ENCODE results near the gene RAB34. TPM values are rescaled to one million over a fixed set of nuclear protein-coding genes. Genes with fewer than 3 reads are reported as not detected.

RAB34 gene
- total and polyA plus RNA-seq, 7 donors = 7.8 to 21.0 (median 9.1) TPM

GRCh38 chr17:28669918-28670317, 47.8 kb downstream of the RAB34 start:
- ATAC-seq (no peak), DNase-seq (no peak)
- H3K27me3 ChIP-seq (ENCODE audit: insufficient read depth in 3 of 3, low read length in 2 of 3) = no peaks in the 10 kb centered on the region
- 91 to 95% (median 94%) methylated on average over 1 of the region's 1 CpG for WGBS, 3 donors
- peaks cover 23 to 91% of the 10 kb centered on the region in 2 donors for H3K36me3 ChIP-seq (ENCODE audit: insufficient read depth in 1 of 2, low read depth in 1 of 2)
- TF ChIP-seq CTCF (IDR thresholded peaks at IDR 0.05) = no peak
- no peak overlapping the region for H3K27ac ChIP-seq
- intact Hi-C loops (cut with DNase I) = no loop called here
- H3K4me1 ChIP-seq = peaks cover 3% of the 10 kb centered on the region
- no peaks in the 10 kb centered on the region for H3K9me3 ChIP-seq
- no peak overlapping the region for H3K4me3 ChIP-seq

GRCh38 chr17:28667870-28668269, 49.8 kb downstream of the RAB34 start:
- H3K36me3 ChIP-seq (ENCODE audit: insufficient read depth in 1 of 2, low read depth in 1 of 2) = peaks cover 9 to 73% of the 10 kb centered on the region in 2 donors
- no peaks in the 10 kb centered on the region for H3K27me3 ChIP-seq (ENCODE audit: insufficient read depth in 3 of 3, low read length in 2 of 3)
- H3K27ac ChIP-seq = no peak overlapping the region
- DNase-seq = no peak
- H3K4me3 ChIP-seq = no peak overlapping the region
- H3K4me1 ChIP-seq = peaks cover 24% of the 10 kb centered on the region
- no peak for TF ChIP-seq CTCF (IDR thresholded peaks at IDR 0.05)
- H3K9me3 ChIP-seq = no peaks in the 10 kb centered on the region
- 59 to 85% (median 68%) methylated on average over 1 of the region's 1 CpG for WGBS, 3 donors
- no peak for ATAC-seq
- intact Hi-C loops (cut with DNase I) = no loop called here

- no peak overlapping the region for H3K27ac ChIP-seq
- peaks cover 3 to 54% of the 10 kb centered on the region in 2 donors for H3K36me3 ChIP-seq (ENCODE audit: insufficient read depth in 1 of 2, low read depth in 1 of 2)
- H3K4me3 ChIP-seq = no peak overlapping the region
- 73 to 76% (median 75%) methylated on average over 2 of the region's 2 CpGs for WGBS, 3 donors
- H3K9me3 ChIP-seq = no peaks in the 10 kb centered on the region
- peaks cover 28% of the 10 kb centered on the region for H3K4me1 ChIP-seq
- ATAC-seq = no peak
- intact Hi-C loops (cut with DNase I) = no loop called here
- no peaks in the 10 kb centered on the region for H3K27me3 ChIP-seq (ENCODE audit: insufficient read depth in 3 of 3, low read length in 2 of 3)
- DNase-seq = no peak
- no peak for TF ChIP-seq CTCF (IDR thresholded peaks at IDR 0.05)
Measured at GRCh38 chr17:28665994-28666393, 51.7 kb downstream of the RAB34 start.

Other genes starting within 250 kb of the RAB34 start
- not detected for gene SLC13A2, start 244.2 kb downstream of the RAB34 start, total RNA-seq
- under 1 TPM in 1 of 3 donors, not detected in 2; 0.21 TPM for gene SLC13A2, start 244.2 kb downstream of the RAB34 start, polyA plus RNA-seq
- not detected for gene FOXN1, start 211.5 kb downstream of the RAB34 start, total RNA-seq
- not detected for gene FOXN1, start 211.5 kb downstream of the RAB34 start, polyA plus RNA-seq
- 1 to 10 TPM; 2.0 to 7.8 (median 4.5) TPM for gene UNC119, start 165.2 kb downstream of the RAB34 start, total RNA-seq
- gene UNC119, start 165.2 kb downstream of the RAB34 start, polyA plus RNA-seq = 1 to 10 TPM; 1.9 to 2.6 (median 2.2) TPM
- gene PIGS, start 146.3 kb downstream of the RAB34 start, total RNA-seq = 10 to 100 TPM; 30.5 to 44.9 (median 33.4) TPM
- 10 to 100 TPM; 16.7 to 37.1 (median 26.4) TPM for gene PIGS, start 146.3 kb downstream of the RAB34 start, polyA plus RNA-seq
- 1 to 10 TPM; 1.3 to 2.9 (median 2.0) TPM for gene ALDOC, start 141.0 kb downstream of the RAB34 start, total RNA-seq
- gene ALDOC, start 141.0 kb downstream of the RAB34 start, polyA plus RNA-seq = 1 to 10 TPM; 1.2 to 2.4 (median 1.7) TPM
- 1 to 10 TPM in 3 of 4 donors, under 1 TPM in 1; 0.71 to 1.5 (median 1.3) TPM for gene SPAG5, start 118.8 kb downstream of the RAB34 start, total RNA-seq
- 1 to 10 TPM in 1 of 3 donors, under 1 TPM in 2; 0.15 to 2.4 (median 0.40) TPM for gene SPAG5, start 118.8 kb downstream of the RAB34 start, polyA plus RNA-seq
- gene RSKR, start 103.7 kb downstream of the RAB34 start, total RNA-seq = 1 to 10 TPM; 3.9 to 7.6 (median 5.5) TPM
- 1 to 10 TPM; 2.0 to 4.7 (median 2.0) TPM for gene RSKR, start 103.7 kb downstream of the RAB34 start, polyA plus RNA-seq
- 100 to 1,000 TPM in 1 of 4 donors, 10 to 100 TPM in 3; 69.0 to 100 (median 96.0) TPM for gene BLTP2, start 72.7 kb downstream of the RAB34 start, total RNA-seq
- 10 to 100 TPM; 23.6 to 71.0 (median 34.5) TPM for gene BLTP2, start 72.7 kb downstream of the RAB34 start, polyA plus RNA-seq
- 10 to 100 TPM; 23.6 to 28.0 (median 26.7) TPM for gene SDF2, start 56.0 kb downstream of the RAB34 start, total RNA-seq
- 10 to 100 TPM; 20.9 to 72.0 (median 43.2) TPM for gene SDF2, start 56.0 kb downstream of the RAB34 start, polyA plus RNA-seq
- 10 to 100 TPM; 66.1 to 77.4 (median 69.8) TPM for gene SUPT6H, start 55.7 kb downstream of the RAB34 start, total RNA-seq
- 10 to 100 TPM; 28.6 to 70.7 (median 34.8) TPM for gene SUPT6H, start 55.7 kb downstream of the RAB34 start, polyA plus RNA-seq
- gene PROCA1, start 6.0 kb downstream of the RAB34 start, total RNA-seq = 1 to 10 TPM in 1 of 4 donors, under 1 TPM in 3; 0.21 to 1.1 (median 0.32) TPM
- under 1 TPM; 0.32 to 0.51 (median 0.36) TPM for gene PROCA1, start 6.0 kb downstream of the RAB34 start, polyA plus RNA-seq
- gene RPL23A, start 2.1 kb upstream of the RAB34 start, total RNA-seq = 1,000 to 10,000 TPM in 2 of 4 donors, 100 to 1,000 TPM in 2; 978 to 1,214 (median 1,068) TPM
- gene RPL23A, start 2.1 kb upstream of the RAB34 start, polyA plus RNA-seq = 1,000 to 10,000 TPM in 2 of 3 donors, 100 to 1,000 TPM in 1; 883 to 1,789 (median 1,153) TPM
- 1 to 10 TPM in 1 of 4 donors, under 1 TPM in 2, not detected in 1; 0.77 to 1.9 (median 0.88) TPM for gene TLCD1, start 8.4 kb upstream of the RAB34 start, total RNA-seq
- 1 to 10 TPM in 2 of 3 donors, under 1 TPM in 1; 0.68 to 2.4 (median 1.3) TPM for gene TLCD1, start 8.4 kb upstream of the RAB34 start, polyA plus RNA-seq
- 1 to 10 TPM in 2 of 4 donors, under 1 TPM in 2; 0.60 to 1.5 (median 0.92) TPM for gene NEK8, start 10.9 kb upstream of the RAB34 start, total RNA-seq
- 1 to 10 TPM in 1 of 3 donors, under 1 TPM in 2; 0.21 to 1.1 (median 0.80) TPM for gene NEK8, start 10.9 kb upstream of the RAB34 start, polyA plus RNA-seq
- gene TRAF4, start 26.1 kb upstream of the RAB34 start, total RNA-seq = 1 to 10 TPM; 1.4 to 6.7 (median 2.3) TPM
- gene TRAF4, start 26.1 kb upstream of the RAB34 start, polyA plus RNA-seq = 1 to 10 TPM; 1.6 to 3.3 (median 2.1) TPM
- 10 to 100 TPM; 25.3 to 52.9 (median 36.0) TPM for gene FAM222B, start 124.9 kb upstream of the RAB34 start, total RNA-seq
- 10 to 100 TPM; 22.4 to 66.2 (median 32.2) TPM for gene FAM222B, start 124.9 kb upstream of the RAB34 start, polyA plus RNA-seq
- 10 to 100 TPM; 38.3 to 45.6 (median 43.4) TPM for gene ERAL1, start 137.1 kb upstream of the RAB34 start, total RNA-seq
- gene ERAL1, start 137.1 kb upstream of the RAB34 start, polyA plus RNA-seq = 10 to 100 TPM; 41.0 to 98.5 (median 58.8) TPM
- gene FLOT2, start 179.9 kb upstream of the RAB34 start, total RNA-seq = 10 to 100 TPM; 40.8 to 81.1 (median 43.9) TPM
- 10 to 100 TPM; 30.4 to 35.3 (median 34.0) TPM for gene FLOT2, start 179.9 kb upstream of the RAB34 start, polyA plus RNA-seq
- 1 to 10 TPM in 2 of 4 donors, under 1 TPM in 2; 0.48 to 2.1 (median 1.1) TPM for gene DHRS13, start 185.2 kb upstream of the RAB34 start, total RNA-seq
- 1 to 10 TPM; 1.1 to 2.7 (median 1.2) TPM for gene DHRS13, start 185.2 kb upstream of the RAB34 start, polyA plus RNA-seq
- gene PHF12, start 233.7 kb upstream of the RAB34 start, total RNA-seq = 10 to 100 TPM; 22.3 to 28.6 (median 24.4) TPM
- gene PHF12, start 233.7 kb upstream of the RAB34 start, polyA plus RNA-seq = 10 to 100 TPM in 1 of 3 donors, 1 to 10 TPM in 2; 7.3 to 12.1 (median 7.7) TPM

Measured in psoas muscle (tissue), 8 donors.